Measurements from ENCODE around the gene PTTG2. TPM values are rescaled to one million over a fixed set of nuclear protein-coding genes. Genes with fewer than 3 reads are reported as not detected.

PTTG2 gene
- total RNA-seq, 2 experiments from 2014 or later: 0.94 to 2.0 TPM

GRCh38 chr4:37999000-37999716 is 39.0 kb downstream of the PTTG2 start:
- peak overlapping the region; percentile 60 for H3K27ac Mint-ChIP-seq
- H3K4me1 Mint-ChIP-seq: peaks cover 44% of the 10 kb centered on the region
- H3K4me3 Mint-ChIP-seq: peak overlapping the region; percentile 26
- ATAC-seq (ENCODE audit: low read depth) (peak; percentile 84), DNase-seq (no peak)
- H3K27me3 Mint-ChIP-seq: no peaks in the 10 kb centered on the region
- H3K36me3 Mint-ChIP-seq: peaks cover 10% of the 10 kb centered on the region
- H3K9me3 Mint-ChIP-seq: no peaks in the 10 kb centered on the region
- POLR2A ChIA-PET: no interaction called here

- Mint-ChIP-seq H3K27ac (no peak overlapping the region), H3K27me3 (no peaks in the 10 kb centered on the region), H3K36me3 (peaks cover 10% of the 10 kb centered on the region), H3K9me3 (no peaks in the 10 kb centered on the region), H3K4me3 (no peak overlapping the region), H3K4me1 (peaks cover 46% of the 10 kb centered on the region)
- POLR2A ChIA-PET: no interaction called here
- DNase-seq (no peak), ATAC-seq (ENCODE audit: low read depth) (no peak)
Measured at GRCh38 chr4:37999965-38000364, 39.8 kb downstream of the PTTG2 start.

GRCh38 chr4:38001927-38002326 is 41.7 kb downstream of the PTTG2 start:
- Mint-ChIP-seq H3K27me3 (no peaks in the 10 kb centered on the region), H3K27ac (no peak overlapping the region), H3K9me3 (no peaks in the 10 kb centered on the region), H3K4me3 (no peak overlapping the region), H3K4me1 (peaks cover 45% of the 10 kb centered on the region), H3K36me3 (peaks cover 13% of the 10 kb centered on the region)
- POLR2A ChIA-PET: no interaction called here
- ATAC-seq (ENCODE audit: low read depth): no peak
- DNase-seq: no peak

GRCh38 chr4:38002451-38003071 is 42.4 kb downstream of the PTTG2 start:
- peaks cover 44% of the 10 kb centered on the region for H3K4me1 Mint-ChIP-seq
- H3K4me3 Mint-ChIP-seq: no peak overlapping the region
- POLR2A ChIA-PET: no interaction called here
- H3K36me3 Mint-ChIP-seq: peaks cover 13% of the 10 kb centered on the region
- no peak overlapping the region for H3K27ac Mint-ChIP-seq
- DNase-seq (no peak), ATAC-seq (ENCODE audit: low read depth) (no peak)
- H3K27me3 Mint-ChIP-seq: no peaks in the 10 kb centered on the region
- H3K9me3 Mint-ChIP-seq: no peaks in the 10 kb centered on the region

- DNase-seq: no peak
- H3K4me3 Mint-ChIP-seq: no peak overlapping the region
- no peaks in the 10 kb centered on the region for H3K9me3 Mint-ChIP-seq
- peaks cover 42% of the 10 kb centered on the region for H3K4me1 Mint-ChIP-seq
- H3K27ac Mint-ChIP-seq: no peak overlapping the region
- no peak for ATAC-seq (ENCODE audit: low read depth)
- POLR2A ChIA-PET: no interaction called here
- no peaks in the 10 kb centered on the region for H3K27me3 Mint-ChIP-seq
- peaks cover 12% of the 10 kb centered on the region for H3K36me3 Mint-ChIP-seq
Measured at GRCh38 chr4:38003102-38003501, 42.9 kb downstream of the PTTG2 start.

DNA sequence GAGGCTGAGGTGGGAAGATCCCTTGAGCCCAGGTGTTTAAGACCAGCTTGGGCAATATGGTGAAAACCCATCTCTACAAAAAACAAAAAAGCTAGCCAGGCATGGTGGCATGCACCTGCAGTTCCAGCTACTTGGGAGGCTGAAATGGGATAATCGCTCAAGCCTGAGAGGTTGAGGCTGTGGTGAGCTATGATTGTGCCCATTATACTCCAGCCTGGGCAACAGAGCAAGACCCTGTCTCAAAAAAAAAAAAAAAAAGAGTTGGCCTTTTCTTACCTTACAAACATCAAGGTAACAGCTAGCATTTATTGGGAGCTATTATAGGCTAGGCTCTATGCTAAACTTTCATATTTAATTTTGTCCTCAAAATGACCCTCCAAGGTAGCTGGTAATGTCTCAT is 43.4 kb downstream of the PTTG2 start:
- Mint-ChIP-seq H3K27ac (no peak overlapping the region), H3K27me3 (no peaks in the 10 kb centered on the region), H3K36me3 (peaks cover 9% of the 10 kb centered on the region), H3K4me3 (no peak overlapping the region), H3K9me3 (no peaks in the 10 kb centered on the region), H3K4me1 (peaks cover 39% of the 10 kb centered on the region)
- POLR2A ChIA-PET: no interaction called here
- no peak for ATAC-seq (ENCODE audit: low read depth)
- DNase-seq: no peak

DNA sequence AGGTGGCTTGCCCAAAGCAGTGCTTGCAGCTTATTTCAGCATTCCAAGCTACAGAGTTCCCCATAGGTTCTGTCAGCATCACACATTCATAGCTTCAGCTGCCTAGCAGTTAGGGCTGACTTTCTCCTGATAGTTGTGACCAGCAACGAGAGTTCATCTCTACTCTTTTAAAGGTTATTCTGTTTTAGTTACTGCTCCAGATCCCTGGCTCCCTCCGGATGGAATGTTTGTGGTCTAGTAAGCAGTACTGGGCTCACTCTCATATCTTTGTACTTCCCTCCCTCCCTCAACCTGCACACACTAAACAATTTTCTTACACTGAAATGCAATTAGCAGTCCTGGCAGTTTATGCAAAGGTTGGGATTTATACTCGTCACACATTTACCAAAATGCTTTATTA is 43.9 kb downstream of the PTTG2 start:
- no peak overlapping the region for H3K27ac Mint-ChIP-seq
- no peaks in the 10 kb centered on the region for H3K27me3 Mint-ChIP-seq
- POLR2A ChIA-PET: no interaction called here
- ATAC-seq (ENCODE audit: low read depth) (no peak), DNase-seq (no peak)
- H3K9me3 Mint-ChIP-seq: no peaks in the 10 kb centered on the region
- H3K4me3 Mint-ChIP-seq: no peak overlapping the region
- H3K4me1 Mint-ChIP-seq: peaks cover 34% of the 10 kb centered on the region
- peaks cover 9% of the 10 kb centered on the region for H3K36me3 Mint-ChIP-seq

GRCh38 chr4:38004887-38005286 is 44.7 kb downstream of the PTTG2 start:
- Mint-ChIP-seq H3K36me3 (peaks cover 7% of the 10 kb centered on the region), H3K4me3 (no peak overlapping the region), H3K4me1 (peaks cover 28% of the 10 kb centered on the region), H3K27ac (no peak overlapping the region), H3K9me3 (no peaks in the 10 kb centered on the region), H3K27me3 (no peaks in the 10 kb centered on the region)
- POLR2A ChIA-PET: no interaction called here
- DNase-seq (no peak), ATAC-seq (ENCODE audit: low read depth) (no peak)

DNA sequence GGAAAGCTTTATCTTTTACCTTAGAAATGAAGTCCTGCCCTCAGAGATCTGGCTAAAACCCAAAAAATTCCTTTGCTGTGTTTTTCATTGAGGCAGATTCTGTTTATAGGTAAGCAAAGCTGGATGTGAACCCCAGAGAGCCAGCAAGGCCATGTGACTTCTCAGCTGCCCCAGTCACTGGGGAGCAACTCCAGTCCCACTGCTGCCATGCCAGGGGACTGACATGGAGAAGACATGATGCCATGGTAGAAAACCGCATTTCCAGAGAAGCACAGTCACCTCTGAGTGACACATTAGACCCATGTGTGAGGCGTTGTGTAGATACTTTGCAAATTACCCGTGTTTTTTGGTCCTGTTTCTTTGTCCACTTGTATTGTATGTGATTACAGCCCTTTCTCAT is 45.4 kb downstream of the PTTG2 start:
- no peak overlapping the region for H3K27ac Mint-ChIP-seq
- H3K36me3 Mint-ChIP-seq: peaks cover 7% of the 10 kb centered on the region
- POLR2A ChIA-PET: no interaction called here

DNA sequence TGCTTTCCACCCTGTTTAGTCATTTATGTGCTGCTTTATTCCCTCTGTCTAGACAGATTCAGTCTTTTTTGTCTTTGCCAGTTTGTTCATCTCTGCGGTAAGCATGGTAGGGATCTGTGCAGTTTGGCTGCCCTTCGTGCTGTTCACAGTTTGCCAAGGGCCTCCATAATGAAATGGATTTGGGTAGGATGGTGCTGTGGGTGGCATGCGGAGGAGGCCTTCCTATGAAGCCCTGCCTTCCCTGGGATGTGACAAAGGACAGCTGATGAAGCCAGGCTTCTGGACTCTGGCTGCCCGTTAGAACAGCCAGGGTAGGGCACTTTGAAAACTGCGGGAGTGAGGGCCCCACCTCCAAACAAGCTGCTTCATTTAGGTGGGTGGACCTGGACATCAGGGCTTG is 47.4 kb downstream of the PTTG2 start:
- DNase-seq (no peak), ATAC-seq (ENCODE audit: low read depth) (no peak)
- Mint-ChIP-seq H3K27me3 (no peaks in the 10 kb centered on the region), H3K9me3 (no peaks in the 10 kb centered on the region), H3K27ac (no peak overlapping the region), H3K36me3 (peaks cover 7% of the 10 kb centered on the region), H3K4me3 (no peak overlapping the region), H3K4me1 (peaks cover 29% of the 10 kb centered on the region)
- POLR2A ChIA-PET: no interaction called here

More for the DNA sequence above, 45.4 kb downstream of the PTTG2 start:
- no peaks in the 10 kb centered on the region for H3K9me3 Mint-ChIP-seq
- ATAC-seq (ENCODE audit: low read depth) (no peak), DNase-seq (no peak)
- H3K4me1 Mint-ChIP-seq: peaks cover 28% of the 10 kb centered on the region
- H3K4me3 Mint-ChIP-seq: no peak overlapping the region
- no peaks in the 10 kb centered on the region for H3K27me3 Mint-ChIP-seq

GRCh38 chr4:38008571-38009021 is 48.4 kb downstream of the PTTG2 start:
- Mint-ChIP-seq H3K4me1 (peaks cover 24% of the 10 kb centered on the region), H3K4me3 (no peak overlapping the region), H3K9me3 (no peaks in the 10 kb centered on the region), H3K27me3 (no peaks in the 10 kb centered on the region), H3K27ac (no peak overlapping the region), H3K36me3 (peaks cover 4% of the 10 kb centered on the region)
- ATAC-seq (ENCODE audit: low read depth) (no peak), DNase-seq (no peak)
- POLR2A ChIA-PET: no interaction called here

GRCh38 chr4:38009421-38009820 is 49.2 kb downstream of the PTTG2 start:
- POLR2A ChIA-PET: no interaction called here
- DNase-seq (no peak), ATAC-seq (ENCODE audit: low read depth) (no peak)
- Mint-ChIP-seq H3K27ac (no peak overlapping the region), H3K4me1 (peaks cover 22% of the 10 kb centered on the region), H3K4me3 (no peak overlapping the region), H3K36me3 (peaks cover 4% of the 10 kb centered on the region), H3K27me3 (no peaks in the 10 kb centered on the region), H3K9me3 (no peaks in the 10 kb centered on the region)

GRCh38 chr4:38009949-38010348 is 49.8 kb downstream of the PTTG2 start:
- Mint-ChIP-seq H3K4me3 (no peak overlapping the region), H3K27ac (no peak overlapping the region), H3K36me3 (peaks cover 7% of the 10 kb centered on the region), H3K4me1 (peaks cover 16% of the 10 kb centered on the region), H3K27me3 (no peaks in the 10 kb centered on the region), H3K9me3 (no peaks in the 10 kb centered on the region)
- DNase-seq (no peak), ATAC-seq (ENCODE audit: low read depth) (no peak)
- POLR2A ChIA-PET: no interaction called here

Measured in activated naive CD8-positive, alpha-beta T cell treated with anti-CD3 and anti-CD28 coated beads, Interleukin-2, amount 10 ng/mL, durations not matched to agents 7 days and 5 days (primary cell).